K562 (cell line): Measurements from ENCODE around the gene UQCC5.

Source experiments
- CTCF ChIP-seq, 3 experiments: IDR thresholded peaks in 2 of 3; conservative IDR thresholded peaks in 1 of 3; 2 replicates each; pipeline ENCODE4 v1.5.1; 2011 to 2012; ENCODE audit warnings: low read length in 3 of 3, mild to moderate bottlenecking in 3 of 3, control low read depth in 2 of 3, improper control_type of control experiment in 1 of 3, inconsistent platforms in 1 of 3, low read depth in 1 of 3, mixed read lengths in 1 of 3, moderate library complexity in 1 of 3; ENCODE audit not compliant: insufficient read depth in 2 of 3
- E2F3 ChIP-seq: fragments of 250-450 bp; sonication (Bioruptor Pico); IDR thresholded peaks from 2 replicates; pipeline ENCODE4 v1.4.0; 2020; ENCODE audit warnings: mild to moderate bottlenecking
- FIP1L1 ChIP-seq: fragments of 200-400 bp; formaldehyde crosslinking; IDR thresholded peaks from 2 replicates; pipeline ENCODE4 v1.6.1; 2018; ENCODE audit warnings: mild to moderate bottlenecking, low read depth, low read length; ENCODE audit not compliant: poor library complexity, severe bottlenecking
- FOXA1 ChIP-seq: fragments of 450-650 bp; IDR thresholded peaks from 2 replicates; pipeline ENCODE4 v1.6.1; 2016; ENCODE audit warnings: mild to moderate bottlenecking, borderline replicate concordance
- FOXP1 ChIP-seq: sonication (generic); formaldehyde crosslinking; IDR thresholded peaks from 2 replicates; pipeline ENCODE4 v1.8.0; 2022; ENCODE audit warnings: mild to moderate bottlenecking, missing genetic modification reagents
- JUNB ChIP-seq: fragments of 450-650 bp; formaldehyde crosslinking; conservative IDR thresholded peaks from 2 replicates; pipeline ENCODE4 v1.4.0; 2020; ENCODE audit warnings: mild to moderate bottlenecking
- MTA3 ChIP-seq: fragments of 450-650 bp; formaldehyde crosslinking; IDR thresholded peaks from 2 replicates; pipeline ENCODE4 v1.6.1; 2017; ENCODE audit warnings: mild to moderate bottlenecking, borderline replicate concordance
- POLR2A ChIP-seq: fragments of 450-650 bp; conservative IDR thresholded peaks from 2 replicates; pipeline ENCODE4 v1.6.1; 2016
- POLR3A ChIP-seq: IDR thresholded peaks from 2 replicates; pipeline ENCODE4 v1.6.1; 2011; ENCODE audit warnings: borderline replicate concordance, mild to moderate bottlenecking, moderate library complexity; ENCODE audit not compliant: insufficient read length, insufficient read depth; ENCODE audit errors: extremely low read depth
- RB1 ChIP-seq: fragments of 450-650 bp; IDR thresholded peaks from 2 replicates; pipeline ENCODE4 v1.6.1; 2017; ENCODE audit warnings: low read depth, mild to moderate bottlenecking
- SIN3A ChIP-seq, 2 experiments: fragments of 150-350 bp in 1 of 2; IDR thresholded peaks; 2 replicates each; pipeline ENCODE4 v1.6.1; 2011 to 2016; ENCODE audit warnings: borderline replicate concordance in 2 of 2, low read depth in 2 of 2, low read length in 2 of 2, mild to moderate bottlenecking in 2 of 2, moderate library complexity in 2 of 2; ENCODE audit not compliant: control insufficient read depth in 1 of 2
- ZC3H11A ChIP-seq: IDR thresholded peaks from 2 replicates; pipeline ENCODE4 v1.6.1; 2012; ENCODE audit warnings: low read depth, low read length, improper control_type of control experiment
- ZNF384 ChIP-seq: IDR thresholded peaks from 2 replicates; pipeline ENCODE4 v1.6.1; 2012; ENCODE audit warnings: low read depth, low read length, improper control_type of control experiment
- ZZZ3 ChIP-seq: fragments of 450-650 bp; IDR thresholded peaks from 2 replicates; pipeline ENCODE4 v1.6.1; 2016; ENCODE audit warnings: antibody characterized with exemption, mild to moderate bottlenecking, moderate library complexity

DNA sequence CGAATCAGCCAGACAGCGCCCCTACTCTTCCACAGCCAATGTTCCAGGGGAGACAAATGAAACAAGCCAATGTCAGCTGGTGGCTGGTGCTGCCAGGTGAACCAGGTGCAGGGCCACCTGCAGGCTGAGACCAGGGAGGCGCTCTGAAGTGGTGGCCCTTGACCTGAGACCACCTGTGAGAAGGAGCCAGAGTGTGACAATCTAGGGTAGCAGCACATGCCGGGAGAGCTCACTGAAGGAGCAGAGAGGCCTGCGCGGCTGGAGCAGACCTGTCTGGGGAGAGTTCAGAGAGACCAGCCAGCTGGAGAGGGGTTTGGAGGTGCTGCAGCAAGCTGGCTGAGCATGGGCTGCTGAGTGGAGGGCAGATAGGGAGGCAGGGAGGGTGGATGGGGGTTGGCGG lies 42.0 kb upstream of the UQCC5 start:
- TF ChIP-seq MTA3 (no peak), FIP1L1 (no peak), E2F3 (CRISPR knock-in tag) (no peak), CTCF (IDR thresholded peaks at IDR 0.05 in 2 of 3, conservative IDR thresholded peaks at IDR 0.05 in 1 of 3; ENCODE audit: insufficient read depth in 2 of 3, low read depth in 1 of 3, low read length in 3 of 3) (no peak), POLR3A (no peak), FOXA1 (no peak), ZNF384 (no peak), ZZZ3 (no peak), POLR2A (no peak), RB1 (no peak), SIN3A (IDR thresholded peaks at IDR 0.05; ENCODE audit: borderline replicate concordance in 2 of 2, control insufficient read depth in 1 of 2, low read depth in 2 of 2, low read length in 2 of 2) (no peak), FOXP1 (CRISPR knock-in tag) (no peak), ZC3H11A (no peak), JUNB (no peak)
